HG03066 (cell line): ENCODE results near the gene SLC17A7.

Source experiments
- ATAC-seq: cut with Tn5 transposase; IDR thresholded peaks from one replicate; pipeline ENCODE4 v1.9.1; 2021; ENCODE audit warnings: low read depth; ENCODE audit not compliant: unreplicated experiment

SLC17A7 gene

DNA sequence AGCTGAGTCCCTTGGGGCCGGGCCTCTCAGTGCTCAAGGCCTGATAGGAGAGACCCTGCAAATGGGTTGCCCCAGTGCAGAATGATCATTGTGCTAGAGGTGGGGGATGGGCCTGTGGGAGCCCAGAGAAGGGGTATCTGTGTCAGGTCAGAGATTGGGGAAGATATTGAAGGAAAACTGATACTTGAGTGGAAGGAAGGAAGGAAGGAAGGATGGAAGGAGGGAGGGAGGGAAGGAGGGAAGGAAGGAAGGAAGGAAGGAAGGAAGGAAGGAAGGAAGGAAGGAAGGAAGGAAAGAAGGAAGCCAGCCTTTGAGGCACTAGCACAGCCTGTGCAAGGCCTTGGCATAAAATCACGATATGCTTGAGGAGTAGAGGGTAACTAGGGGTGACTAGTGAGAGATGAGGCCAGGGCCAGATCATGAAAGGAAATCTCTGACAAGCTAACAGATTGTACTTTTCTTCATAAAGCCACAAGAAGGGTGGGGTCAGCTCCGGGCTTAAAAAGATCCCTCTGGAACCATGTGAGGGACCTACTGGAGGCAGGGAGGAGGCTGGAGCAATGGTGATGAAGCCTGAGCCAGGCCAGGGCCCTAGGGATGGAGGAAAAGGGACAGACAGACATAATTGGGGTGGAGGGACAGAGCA is 29.5 kb downstream of the SLC17A7 start:
- ATAC-seq, result no peak

DNA sequence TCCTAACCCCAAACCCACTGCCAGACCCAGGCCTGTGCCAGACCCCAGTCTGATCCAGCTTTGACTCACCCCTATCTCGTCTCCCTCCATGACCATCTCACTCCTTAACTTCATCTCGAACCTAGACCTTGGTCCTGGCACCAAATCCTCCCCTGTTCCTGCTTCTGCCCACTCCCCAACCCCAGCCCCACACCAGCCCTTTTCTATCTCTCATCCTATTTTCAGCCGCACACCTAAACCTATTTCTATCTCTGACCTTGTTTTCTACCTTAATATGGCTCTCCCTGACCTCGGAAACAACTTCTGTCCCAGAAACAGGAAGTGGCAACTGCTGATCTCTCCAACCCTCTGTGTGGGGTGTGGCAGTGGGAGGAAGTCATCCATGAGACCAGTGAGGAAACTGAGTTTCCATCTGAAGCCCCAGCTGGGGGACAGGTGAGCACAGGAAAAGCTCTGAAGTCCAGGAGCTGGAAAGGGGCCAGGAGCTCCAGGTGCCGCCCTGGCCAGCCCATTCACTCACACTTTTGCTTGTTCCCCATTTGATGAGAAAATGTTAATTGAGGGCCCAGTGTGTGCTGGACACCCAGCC is 31.8 kb downstream of the SLC17A7 start:
- ATAC-seq, result no peak

DNA sequence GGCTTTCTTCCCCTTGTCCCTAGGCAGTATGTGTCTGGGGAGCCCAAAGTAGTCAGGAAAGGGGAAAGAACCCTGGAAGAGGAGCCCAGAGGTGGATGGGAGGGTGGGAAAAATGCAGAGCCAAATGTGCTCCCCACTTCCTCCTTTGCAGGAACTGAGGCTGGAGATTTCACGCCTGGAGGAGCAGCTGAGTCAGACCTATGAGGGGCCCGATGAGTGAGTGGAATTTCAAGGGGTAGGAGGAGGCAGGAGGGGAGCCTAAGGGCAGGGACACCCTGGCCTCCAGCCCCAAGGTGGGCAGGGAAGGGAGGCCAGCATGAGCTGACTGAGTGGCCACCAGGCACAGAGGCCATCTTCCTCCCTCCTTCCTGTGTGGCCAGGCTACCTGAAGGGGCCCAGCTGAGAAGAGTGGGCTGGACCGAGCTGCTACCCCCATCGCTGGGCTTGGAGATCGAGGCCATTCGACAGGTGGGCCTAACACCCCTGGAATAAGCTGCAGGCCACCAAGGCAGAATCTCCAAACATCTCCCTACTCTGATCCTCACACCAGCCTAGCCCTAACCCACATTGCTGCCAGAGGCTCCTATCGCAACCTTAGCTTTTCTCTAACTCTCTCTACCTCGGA is 32.4 kb downstream of the SLC17A7 start:
- ATAC-seq, result no peak

DNA sequence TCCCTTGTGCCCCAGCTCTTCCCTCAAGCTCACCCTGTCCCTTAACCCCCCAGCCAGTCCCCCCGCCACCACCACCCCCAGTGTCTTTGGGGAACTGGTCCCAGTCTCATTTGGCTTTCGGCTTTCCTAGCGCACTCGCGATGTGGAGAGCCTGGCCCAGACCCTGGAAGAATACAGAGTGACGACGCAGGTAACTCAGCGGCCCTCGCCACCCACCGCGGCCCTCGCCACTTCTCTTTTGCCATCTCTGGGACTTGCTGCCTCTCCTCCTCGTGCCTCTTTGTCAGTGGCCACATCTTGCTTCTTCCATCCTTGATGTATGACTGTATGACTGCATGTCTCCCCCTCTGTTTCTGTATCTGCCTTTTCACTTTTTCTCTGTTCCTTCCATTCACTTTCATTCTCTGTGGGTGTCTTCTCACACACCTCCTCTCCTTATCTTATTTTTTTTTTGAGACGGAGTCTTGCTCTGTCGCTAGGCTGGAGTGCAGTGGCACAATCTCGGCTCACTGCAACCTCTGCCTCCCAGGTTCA is 33.8 kb downstream of the SLC17A7 start:
- ATAC-seq, result no peak

DNA sequence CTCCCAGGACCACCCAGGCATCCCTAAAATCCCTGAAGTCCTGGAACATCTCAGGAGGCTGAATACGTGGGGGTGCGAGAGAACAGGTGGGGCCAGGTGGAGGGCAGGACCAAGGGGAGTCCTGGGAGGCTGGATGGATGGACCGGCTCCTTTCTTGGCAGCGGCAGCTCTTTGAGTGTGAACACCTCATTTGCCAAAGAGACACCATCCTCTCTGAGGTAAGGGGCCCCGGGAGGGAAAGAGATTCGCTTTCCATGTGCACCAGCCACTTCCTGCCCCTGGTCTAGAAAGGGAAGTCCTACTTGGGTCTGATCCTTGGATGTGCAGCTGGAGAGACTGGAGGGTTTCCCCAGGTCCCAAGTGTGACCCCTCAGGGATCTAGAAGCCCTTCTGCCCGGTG is 34.2 kb downstream of the SLC17A7 start:
- ATAC-seq, result no peak

DNA sequence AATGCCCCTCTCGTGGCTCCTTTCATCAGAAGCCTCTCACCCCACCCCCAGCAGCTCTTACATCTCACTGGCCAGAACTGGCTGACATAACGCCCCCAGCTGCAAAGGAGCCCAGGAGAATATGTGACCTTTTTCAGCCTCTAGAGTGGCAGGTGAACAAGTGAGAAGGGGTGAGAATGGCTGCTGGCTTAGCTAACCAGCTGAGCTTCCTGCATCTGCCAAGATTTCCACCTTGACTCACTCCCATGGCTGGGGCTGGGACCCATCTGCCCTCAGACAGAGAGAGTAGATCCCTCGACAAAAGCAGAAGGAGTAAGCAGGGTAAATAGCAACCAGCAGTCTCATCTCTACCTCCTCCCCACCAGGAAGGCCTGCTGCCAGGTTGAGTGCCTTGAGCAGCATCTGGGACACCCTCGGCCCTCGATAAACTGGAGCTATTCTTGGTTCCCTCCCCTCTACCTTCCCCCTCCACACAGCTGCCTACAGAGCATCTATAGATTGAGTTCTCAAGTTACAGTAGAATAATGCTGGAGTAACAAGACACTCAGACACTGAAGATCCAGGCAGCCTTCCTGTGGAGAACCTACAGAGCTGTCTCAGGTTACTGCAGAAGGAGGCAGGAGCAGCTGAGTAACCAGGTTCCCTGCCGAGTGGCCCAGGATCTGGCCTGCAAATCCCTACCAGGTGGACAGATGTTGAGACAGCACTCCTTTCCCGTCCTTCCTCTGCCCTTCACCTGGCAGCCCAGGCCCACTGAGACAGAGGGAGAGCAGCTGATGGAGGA is 37.7 kb downstream of the SLC17A7 start:
- ATAC-seq, result no peak

DNA sequence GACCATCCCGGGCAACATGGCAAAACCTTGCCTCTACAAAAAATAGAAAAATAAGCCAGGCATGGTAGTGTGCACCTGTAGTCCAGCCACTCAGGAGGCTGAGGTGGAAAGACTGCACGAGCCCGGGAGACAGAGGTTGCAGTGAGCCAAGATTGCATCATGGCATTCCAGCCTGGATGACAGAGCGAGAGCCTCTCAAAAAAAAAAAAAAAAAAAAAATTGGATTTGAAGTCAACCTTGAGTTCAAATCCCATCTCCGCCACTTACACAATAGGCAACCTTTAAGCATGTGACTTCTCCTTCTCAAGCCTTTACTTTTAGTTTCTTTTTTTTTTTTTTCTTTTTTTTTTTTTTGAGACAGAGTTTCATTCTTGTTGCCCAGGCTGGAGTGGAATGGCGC is 41.3 kb downstream of the SLC17A7 start:
- no peak for ATAC-seq

DNA sequence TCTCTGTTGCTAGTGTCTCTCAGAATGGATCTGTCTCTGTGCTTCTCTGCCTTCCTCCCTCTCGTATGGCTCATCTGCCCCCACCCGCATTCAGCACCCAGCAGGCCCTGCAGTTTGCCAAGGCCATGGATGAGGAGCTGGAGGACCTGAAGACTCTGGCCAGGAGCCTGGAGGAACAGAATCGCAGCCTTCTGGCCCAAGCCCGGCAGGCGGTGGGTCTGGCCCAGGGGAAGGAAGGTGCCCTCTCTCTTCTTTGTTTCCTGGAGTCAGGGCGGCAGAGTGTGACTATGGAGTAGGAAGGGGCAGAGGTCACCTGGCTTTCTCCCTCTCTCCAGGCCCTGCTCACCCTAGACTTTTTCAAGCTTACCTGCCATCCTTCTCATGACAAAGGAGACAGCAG is 42.4 kb downstream of the SLC17A7 start:
- ATAC-seq, result no peak

DNA sequence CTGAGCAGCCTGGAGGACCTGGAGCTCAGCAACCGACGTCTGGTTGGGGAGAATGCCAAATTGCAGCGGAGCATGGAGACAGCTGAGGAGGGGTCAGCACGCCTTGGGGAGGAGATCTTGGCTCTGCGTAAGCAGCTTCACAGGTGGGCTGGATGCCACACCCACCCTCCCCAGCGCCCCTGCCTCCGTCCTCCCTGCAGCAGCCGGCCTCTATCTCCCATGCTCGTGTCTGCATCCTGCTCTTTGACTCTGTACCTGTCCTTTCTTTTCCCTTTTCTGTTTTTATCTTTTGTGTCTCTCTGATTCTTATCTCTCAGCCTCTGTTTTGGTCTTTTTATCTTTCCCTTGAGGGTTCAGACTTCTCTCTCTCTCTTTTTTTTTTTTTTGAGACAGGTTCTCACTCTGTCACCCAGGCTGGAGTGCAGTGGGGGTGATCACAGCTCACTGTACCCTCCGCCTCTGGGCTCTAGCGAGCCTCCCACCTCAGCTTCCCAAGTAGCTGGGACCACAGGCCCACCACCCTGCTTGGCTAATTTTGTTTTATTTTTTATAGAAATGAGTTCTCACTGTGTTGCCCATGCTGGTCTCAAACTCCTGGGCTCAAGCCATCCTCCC is 43.2 kb downstream of the SLC17A7 start:
- no peak for ATAC-seq

DNA sequence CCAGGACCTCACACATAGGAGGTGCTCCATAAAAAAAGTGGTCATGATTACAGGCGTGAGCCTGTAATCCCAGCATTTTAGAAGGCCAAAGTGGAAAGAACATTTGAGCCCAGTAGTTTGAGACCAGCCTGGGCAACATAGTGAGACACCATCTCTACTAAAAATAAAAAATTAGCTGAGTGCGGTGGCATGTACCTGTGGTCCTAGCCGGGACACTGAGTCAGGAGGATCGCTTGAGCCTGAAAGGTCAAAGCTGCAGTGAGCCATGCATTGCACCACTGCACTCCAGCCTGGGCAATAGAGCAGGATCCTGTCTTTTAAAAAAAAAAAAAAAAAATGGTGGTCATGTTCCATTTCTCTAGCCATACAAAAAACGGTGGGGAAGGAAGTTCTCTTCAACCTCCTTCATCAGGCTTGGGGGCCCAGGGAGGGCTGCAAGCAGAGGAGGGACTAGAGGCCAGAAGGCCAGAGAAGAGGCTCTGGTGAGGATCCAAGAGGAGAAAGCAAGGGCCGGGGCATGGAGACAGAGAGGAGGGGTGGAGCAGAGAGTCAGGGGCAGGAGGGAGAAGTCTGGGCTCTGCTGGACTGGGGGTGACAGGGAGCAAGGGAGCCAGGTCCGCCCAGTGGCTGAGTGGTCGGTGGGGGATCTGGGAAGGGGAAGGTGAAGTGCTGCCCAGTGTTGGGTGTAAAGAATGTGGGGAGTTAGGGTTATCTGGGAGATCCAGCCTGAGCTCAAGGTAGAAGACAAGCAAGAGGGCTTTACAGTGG is 44.4 kb downstream of the SLC17A7 start:
- no peak for ATAC-seq

DNA sequence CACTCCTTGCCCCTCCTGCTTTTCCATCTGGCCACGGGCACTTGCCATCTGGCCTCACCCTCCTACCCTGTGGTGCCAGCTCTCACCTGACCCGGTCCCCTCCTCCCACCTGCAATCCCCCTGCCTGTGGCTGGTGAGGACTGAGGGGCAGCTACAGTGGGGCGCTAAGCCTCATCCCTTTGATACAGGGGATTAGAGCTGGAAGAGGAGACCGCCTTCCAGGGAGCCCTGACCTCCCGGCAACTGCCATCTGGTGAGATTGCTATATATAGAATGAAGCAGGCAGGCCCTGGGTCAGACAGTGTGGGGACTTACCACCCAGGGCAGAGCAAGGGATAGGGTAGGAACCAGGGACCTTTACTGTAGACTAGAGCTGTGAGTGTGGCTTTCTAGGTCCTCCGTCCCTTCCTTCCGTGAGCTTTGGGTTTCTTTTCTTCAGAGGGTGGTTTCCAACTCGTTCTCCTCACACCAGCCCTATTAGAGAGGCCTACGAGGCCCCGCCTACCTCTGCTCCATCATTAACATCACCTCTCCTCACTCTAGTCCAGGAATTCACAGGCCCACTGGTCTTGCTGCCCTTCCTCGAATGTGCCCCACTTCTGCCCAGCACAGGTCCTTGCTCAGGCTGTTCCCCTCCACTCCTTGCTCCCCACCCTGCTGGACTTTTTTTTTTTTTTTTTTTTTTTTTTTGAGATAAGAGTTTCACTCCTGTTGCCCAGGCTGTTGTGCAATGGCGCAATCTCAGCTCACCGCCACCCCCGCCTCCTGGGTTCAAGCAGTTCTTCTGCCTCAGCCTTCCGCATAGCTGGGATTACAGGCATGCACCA is 45.5 kb downstream of the SLC17A7 start:
- ATAC-seq, result no peak

DNA sequence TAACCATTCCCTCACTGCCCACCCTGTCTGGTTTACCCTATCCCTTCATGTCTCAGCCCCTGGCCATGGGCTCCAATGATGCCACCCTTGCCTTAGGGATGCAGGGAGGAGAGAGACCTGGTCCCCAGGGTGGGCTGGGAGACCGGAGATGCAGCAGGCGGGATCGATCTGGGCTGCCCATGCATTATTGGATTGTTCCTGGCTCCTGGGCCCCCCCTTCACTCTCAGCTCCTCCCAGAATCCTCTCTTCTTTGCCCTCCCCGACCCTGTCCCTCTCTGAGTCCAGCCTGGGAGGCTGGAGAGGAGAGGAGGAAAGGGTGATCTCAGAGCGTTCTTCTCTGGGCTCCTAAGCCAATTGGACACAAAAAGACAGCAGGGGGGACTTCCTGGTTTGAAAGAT is 47.4 kb downstream of the SLC17A7 start:
- no peak for ATAC-seq

DNA sequence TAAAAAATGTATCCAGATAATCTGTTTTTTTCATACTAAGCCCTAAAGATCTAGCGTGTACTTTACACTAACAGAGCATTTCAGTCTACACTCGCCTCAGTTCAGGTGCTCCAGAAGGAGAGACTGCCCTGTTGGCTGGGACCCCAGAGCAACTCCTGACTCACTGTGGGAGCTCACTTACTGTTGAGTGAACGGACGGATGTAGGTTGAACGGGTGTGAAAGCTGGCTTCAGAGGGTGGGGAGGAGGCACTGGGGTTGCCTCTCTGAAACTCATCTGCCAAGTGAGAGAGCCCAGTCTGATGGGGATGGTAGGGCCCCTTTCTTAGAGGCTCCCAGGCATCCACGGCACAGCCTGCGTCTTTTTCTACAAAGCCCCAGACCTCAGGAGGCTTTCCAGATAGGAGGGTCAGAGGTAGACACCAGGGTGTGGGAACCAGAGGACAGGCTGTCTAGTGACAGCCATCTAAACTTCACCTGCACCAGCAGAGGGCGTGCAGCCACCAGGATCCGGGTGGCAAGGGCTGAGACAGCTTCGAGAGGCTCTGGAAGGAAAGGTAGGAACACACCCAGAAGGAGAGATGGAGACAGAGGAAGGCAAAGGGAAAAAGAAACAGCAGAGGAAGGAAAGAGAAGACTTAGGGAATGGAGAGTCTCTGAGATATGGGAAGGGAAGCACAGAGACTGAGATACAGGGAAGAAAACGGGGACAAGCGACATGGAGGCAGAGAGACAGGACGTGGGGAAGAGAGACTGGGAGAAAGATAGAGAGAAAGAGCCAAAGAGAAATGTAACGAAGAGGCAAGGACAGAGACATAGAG is 49.5 kb downstream of the SLC17A7 start:
- no peak for ATAC-seq

DNA sequence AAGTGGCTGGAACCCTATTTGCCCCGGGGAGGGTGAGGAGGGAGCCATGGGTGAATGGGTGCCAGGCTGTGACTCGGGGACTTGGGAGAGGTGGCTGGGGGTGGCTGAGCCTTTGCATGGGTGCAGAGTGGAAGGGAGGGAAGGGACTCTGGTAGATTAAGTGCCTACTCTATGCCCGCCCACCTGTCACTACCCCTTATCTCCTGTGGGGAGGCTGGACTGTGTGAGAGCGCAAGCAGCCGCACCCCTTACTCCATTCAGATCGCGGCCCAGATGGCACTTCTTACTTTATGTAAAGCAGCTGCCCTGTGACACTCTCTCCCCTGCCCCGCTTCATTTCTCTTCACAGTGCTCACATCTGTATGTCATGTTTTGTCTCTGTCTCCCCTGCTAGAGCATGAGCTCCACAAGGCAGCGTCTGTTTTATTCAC is 50.4 kb downstream of the SLC17A7 start:
- no peak for ATAC-seq

DNA sequence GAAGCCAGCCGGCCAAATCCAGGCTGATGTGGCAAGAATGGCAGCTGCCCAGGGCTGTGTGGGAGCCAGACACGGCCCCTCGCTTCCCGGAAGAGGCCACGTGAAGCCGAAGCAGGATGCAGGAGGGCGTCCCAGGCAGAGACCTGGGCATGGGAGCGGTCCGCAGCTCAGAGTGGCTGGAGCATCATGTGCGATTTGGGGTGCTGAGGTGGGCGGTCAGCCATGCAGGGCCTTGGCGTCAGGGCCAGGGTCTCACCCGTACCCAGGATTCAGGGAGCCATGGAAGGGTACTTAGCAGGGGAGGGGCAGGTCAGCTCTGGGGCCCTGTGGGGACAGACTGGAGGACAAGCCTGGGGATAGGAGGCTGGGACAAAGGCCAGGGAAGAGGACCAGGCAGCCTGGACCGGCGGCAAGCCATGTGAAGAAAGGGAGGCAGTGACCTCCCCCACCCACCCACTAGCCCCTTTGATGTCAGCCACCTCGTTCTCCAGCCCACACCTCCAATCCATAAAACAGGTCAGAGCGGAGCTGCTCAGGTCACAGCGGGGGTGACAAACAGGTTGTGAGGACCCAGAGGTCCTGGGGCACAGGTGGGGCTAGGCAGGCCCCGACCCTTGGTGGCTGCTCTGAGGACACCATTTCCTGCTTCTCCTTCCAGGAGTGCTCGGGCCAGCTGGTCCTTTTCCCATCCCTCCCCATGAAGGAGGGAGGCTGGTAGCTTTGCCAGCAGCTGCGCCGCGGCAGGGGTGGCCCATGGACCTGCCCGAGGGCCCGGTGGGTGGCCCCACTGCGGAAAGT is 51.0 kb downstream of the SLC17A7 start:
- ATAC-seq, result no peak

DNA sequence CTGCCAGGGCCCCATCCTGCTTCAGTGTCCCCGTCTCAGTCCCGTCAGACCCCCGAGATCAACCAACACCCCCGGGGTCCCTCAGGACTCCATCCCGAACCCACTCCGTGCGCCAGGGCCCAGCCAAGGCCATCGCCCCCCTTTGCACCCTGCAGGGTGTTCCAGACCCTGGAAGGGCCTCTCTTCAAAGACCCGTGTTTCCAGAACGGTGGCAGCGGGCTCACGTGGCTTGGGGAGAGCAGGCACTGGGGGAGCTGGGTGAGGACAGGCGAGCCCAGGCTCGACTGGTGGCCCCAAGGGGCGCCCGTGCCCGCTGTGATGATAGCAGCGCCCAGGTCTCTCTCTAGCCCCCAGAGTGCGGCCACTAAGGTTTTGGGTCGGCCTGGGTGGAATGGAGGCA is 51.9 kb downstream of the SLC17A7 start:
- ATAC-seq, result no peak

DNA sequence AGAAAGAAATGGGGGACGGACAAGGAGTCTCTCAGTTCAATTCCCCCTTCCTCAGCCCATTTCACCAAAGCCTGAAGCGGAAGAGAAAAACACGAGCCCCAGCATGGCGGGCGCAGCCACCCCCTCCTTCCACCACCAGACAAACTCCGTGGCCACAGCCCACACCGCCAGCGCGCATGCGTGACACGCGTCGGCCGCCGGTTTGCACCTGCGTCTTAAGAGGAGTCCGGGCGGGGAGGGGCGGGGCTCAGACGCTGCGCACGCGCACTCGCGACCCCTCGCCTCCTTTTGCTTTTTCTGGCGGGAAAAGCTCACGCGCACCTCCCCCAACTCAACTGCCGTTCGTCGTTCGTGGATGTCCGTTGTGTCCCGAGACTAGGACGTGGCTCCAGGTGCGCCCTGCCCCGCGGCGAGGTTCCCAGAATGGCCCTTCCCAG is 53.4 kb downstream of the SLC17A7 start, which contains the start of gene KASH5:
KASH5 (plus strand) TSS at position 314 of the 437 bp plus-strand sequence. CDS start 2,635 bp downstream, outside the sequence.
- ATAC-seq, result no peak
